B cell (primary cell): ENCODE measurements around the gene SLC35F3. TPM values are rescaled to one million over a fixed set of nuclear protein-coding genes. Genes with fewer than 3 reads are reported as not detected.

ENCODE experiments used
- ATAC-seq: fragments of 200-7000 bp; cut with Tn5 transposase; one replicate; pipeline ENCODE4 v1.10.0; 2021; ENCODE audit warnings: low read depth, mild to moderate bottlenecking, moderate number of reproducible peaks, moderate library complexity
- CTCF ChIA-PET: fragments of 350-600 bp; sonication (Branson Sonifier 250); formaldehyde crosslinking; loops from one replicate; lab custom pipeline; 2021; ENCODE audit warnings: antibody characterized with exemption, inconsistent platforms; lab: Charles Lee
- POLR2A ChIA-PET: fragments of 350-600 bp; sonication (Branson Sonifier 250); formaldehyde crosslinking; loops from one replicate; lab custom pipeline; 2021; ENCODE audit warnings: antibody characterized with exemption; lab: Charles Lee
- DNase-seq: peaks from one replicate; pipeline ENCODE4 v3.0.0; 2013
- H2AFZ ChIP-seq: 2 replicates; pipeline ENCODE4 v1.6.1; 2012; ENCODE audit warnings: mild to moderate bottlenecking, low read depth, low read length; ENCODE audit not compliant: insufficient read depth, poor library complexity, severe bottlenecking
- H3K27ac ChIP-seq, 2 donors: 1 replicate in 1 of 2; 2 replicates in 1 of 2; pipeline ENCODE4 v1.5.1; 2012 to 2013; ENCODE audit warnings: low read length in 2 of 2, mild to moderate bottlenecking in 2 of 2, moderate library complexity in 1 of 2
- H3K27me3 ChIP-seq, 4 experiments: fragments of 200-600 bp in 1 of 4; sonication (generic) in 1 of 4; replicated peaks in 1 of 4; 1 replicate in 2 of 4; 2 replicates in 2 of 4; pipeline versions ENCODE4 v1.6.1 to v1.7.0; 2013 to 2016; ENCODE audit warnings: low read length in 3 of 4, mild to moderate bottlenecking in 2 of 4, mixed read lengths in 1 of 4, moderate library complexity in 1 of 4; ENCODE audit not compliant: insufficient read depth in 4 of 4, control insufficient read depth in 3 of 4; ENCODE audit errors: control extremely low read depth in 1 of 4
- H3K36me3 ChIP-seq, 2 experiments: replicated peaks in 1 of 2; 1 replicate in 1 of 2; 2 replicates in 1 of 2; pipeline versions ENCODE4 v1.6.1 to v1.7.1; 2013; ENCODE audit warnings: low read length in 1 of 2; ENCODE audit not compliant: insufficient read depth in 2 of 2, control insufficient read depth in 1 of 2; ENCODE audit errors: control extremely low read depth in 1 of 2, extremely low read depth in 1 of 2
- H3K4me1 ChIP-seq, 2 donors: fragments of 200-600 bp in 1 of 2; sonication (generic) in 1 of 2; 1 replicate in 1 of 2; 2 replicates in 1 of 2; pipeline versions ENCODE4 v1.5.1 to v1.6.1; 2013 to 2017; ENCODE audit warnings: low read length in 2 of 2; ENCODE audit not compliant: control insufficient read depth in 2 of 2, insufficient read depth in 2 of 2
- H3K4me2 ChIP-seq: replicated peaks from 2 replicates; pipeline ENCODE3; 2012; ENCODE audit warnings: mild to moderate bottlenecking, low read depth, low read length; ENCODE audit not compliant: poor library complexity, severe bottlenecking
- H3K4me3 ChIP-seq, 5 experiments: fragments of 200-600 bp in 1 of 5; sonication (generic) in 1 of 5; 1 replicate in 3 of 5; 2 replicates in 2 of 5; pipeline versions ENCODE4 v1.5.1 to v1.7.0; 2011 to 2016; ENCODE audit warnings: low read length in 4 of 5, mild to moderate bottlenecking in 4 of 5, low read depth in 2 of 5, control low read depth in 1 of 5, moderate library complexity in 1 of 5; ENCODE audit not compliant: insufficient read depth in 1 of 5; ENCODE audit errors: control extremely low read depth in 1 of 5, extremely low read depth in 1 of 5
- H3K79me2 ChIP-seq: fragments of 200-600 bp; sonication (generic); one replicate; pipeline ENCODE4 v1.6.0; 2016; ENCODE audit warnings: low read length; ENCODE audit not compliant: control insufficient read depth, insufficient read depth
- H3K9ac ChIP-seq: fragments of 200-600 bp; sonication (generic); 2 replicates; pipeline ENCODE4 v1.6.1; 2017; ENCODE audit warnings: mild to moderate bottlenecking, low read length, moderate library complexity
- H3K9me3 ChIP-seq, 3 donors: one replicate each; pipeline versions ENCODE4 v1.6.1 to v1.7.1; 2013; ENCODE audit warnings: low read length in 2 of 3; ENCODE audit not compliant: control insufficient read depth in 2 of 3, insufficient read depth in 1 of 3; ENCODE audit errors: control extremely low read depth in 1 of 3
- H4K20me1 ChIP-seq: 2 replicates; pipeline ENCODE4 v1.6.0; 2012; ENCODE audit warnings: mild to moderate bottlenecking, low read length; ENCODE audit not compliant: insufficient read depth, control insufficient read depth, poor library complexity, severe bottlenecking
- H3K27ac Mint-ChIP-seq: one replicate; pipeline ENCODE4 v1.8.0; 2021; ENCODE audit warnings: mixed read lengths
- H3K27me3 Mint-ChIP-seq: one replicate; pipeline ENCODE4 v1.8.0; 2021; ENCODE audit warnings: mixed read lengths
- H3K4me1 Mint-ChIP-seq: one replicate; pipeline ENCODE4 v1.8.0; 2021; ENCODE audit warnings: mixed read lengths
- H3K4me3 Mint-ChIP-seq: one replicate; pipeline ENCODE4 v1.8.0; 2021; ENCODE audit warnings: mixed read lengths
- H3K9me3 Mint-ChIP-seq: one replicate; pipeline ENCODE4 v1.8.0; 2022; ENCODE audit warnings: mixed read lengths; ENCODE audit not compliant: insufficient read depth
- CTCF ChIP-seq: fragments of 200-600 bp; IDR thresholded peaks from one replicate; pipeline ENCODE4 v1.8.0; 2022; ENCODE audit warnings: antibody characterized with exemption, mild to moderate bottlenecking
- EZH2 ChIP-seq: IDR thresholded peaks from 2 replicates; pipeline ENCODE4 v1.6.1; 2012; ENCODE audit warnings: borderline replicate concordance, low read depth, mild to moderate bottlenecking, moderate library complexity, low read length; ENCODE audit not compliant: insufficient read depth, poor library complexity, severe bottlenecking
- WGBS: methylation state at CpG from one replicate; pipeline ENCODE4 v1.1.5; 2013; ENCODE audit warnings: missing lambda C conversion rate; ENCODE audit not compliant: insufficient coverage; 5-methylcytosine and 5-hydroxymethylcytosine counted together
- intact Hi-C: fragments of 100-400 bp; cut with micrococcal nuclease; formaldehyde crosslinking; loops from one replicate; pipeline ENCODE4 v1.10.0; 2022
- polyA plus RNA-seq: library from polyadenylated mRNA; depleted of rRNA; stranded (reverse); fragments of >200 nt; gene quantifications from 2 replicates; pipeline ENCODE4 v1.2.3, GENCODE V29; 2012
- total RNA-seq, 2 donors: library from RNA; stranded (reverse); fragments of 120-200 nt in 1 of 2; gene quantifications; 1 replicate in 1 of 2; 2 replicates in 1 of 2; pipeline versions ENCODE4 v1.2.3 to v1.2.4, GENCODE V29; 2013 to 2022

SLC35F3 gene
- total and polyA plus RNA-seq, 2 donors (not counting 1 experiment from before 2014, with no cell fraction given) = not detected

- no peaks in the 10 kb centered on the region for H4K20me1 ChIP-seq
- H3K36me3 ChIP-seq = no peaks in the 10 kb centered on the region
- no peak overlapping the region for H2AFZ ChIP-seq
- Mint-ChIP-seq H3K9me3 (no peaks in the 10 kb centered on the region), H3K27me3 (no peaks in the 10 kb centered on the region), H3K27ac (no peak overlapping the region), H3K4me3 (no peak overlapping the region), H3K4me1 (no peaks in the 10 kb centered on the region)
- H3K9ac ChIP-seq = no peak overlapping the region
- H3K79me2 ChIP-seq = no peaks in the 10 kb centered on the region
- intact Hi-C loops = no loop called here
- TF ChIP-seq EZH2 = no peak
- TF ChIP-seq CTCF = no peak
- WGBS = 96% methylated on average over 3 of the region's 7 CpGs
- DNase-seq (no peak), ATAC-seq (no peak)
- H3K4me1 ChIP-seq = no peaks in the 10 kb centered on the region
- ChIA-PET POLR2A (no interaction called here), CTCF (no interaction called here)
- no peak overlapping the region for H3K4me2 ChIP-seq
- H3K4me3 ChIP-seq = no peak overlapping the region
- no peak overlapping the region for H3K27ac ChIP-seq
- H3K27me3 ChIP-seq = no peaks in the 10 kb centered on the region
- no peaks in the 10 kb centered on the region for H3K9me3 ChIP-seq
Observed at GRCh38 chr1:233983811-233984210, 79.3 kb downstream of the SLC35F3 start.

GRCh38 chr1:233988963-233989696 lies 84.7 kb downstream of the SLC35F3 start:
- no CpG with 5 or more reads among the region's 2 CpGs for WGBS
- DNase-seq (no peak), ATAC-seq (no peak)
- no peak for TF ChIP-seq CTCF
- H3K9ac ChIP-seq = no peak overlapping the region
- Mint-ChIP-seq H3K9me3 (no peaks in the 10 kb centered on the region), H3K4me1 (no peaks in the 10 kb centered on the region), H3K27ac (no peak overlapping the region), H3K4me3 (no peak overlapping the region), H3K27me3 (peaks cover 10% of the 10 kb centered on the region)
- H3K4me2 ChIP-seq = no peak overlapping the region
- H3K79me2 ChIP-seq = no peaks in the 10 kb centered on the region
- no peak overlapping the region for H3K27ac ChIP-seq
- H3K27me3 ChIP-seq = no peaks in the 10 kb centered on the region
- ChIA-PET CTCF (no interaction called here), POLR2A (no interaction called here)
- no peaks in the 10 kb centered on the region for H3K4me1 ChIP-seq
- no peaks in the 10 kb centered on the region for H3K9me3 ChIP-seq
- no peak overlapping the region for H2AFZ ChIP-seq
- no peak overlapping the region for H3K4me3 ChIP-seq
- no peaks in the 10 kb centered on the region for H3K36me3 ChIP-seq
- intact Hi-C loops = no loop called here
- H4K20me1 ChIP-seq = no peaks in the 10 kb centered on the region
